HEK293T (cell line): ENCODE results near the gene ZC3H12A.

ENCODE experiments used
- ARNT ChIP-seq: fragments of 450-650 bp; IDR thresholded peaks from 2 replicates; pipeline ENCODE4 v1.6.1; 2017; ENCODE audit warnings: mild to moderate bottlenecking
- BHLHE40 ChIP-seq: fragments of 450-650 bp; IDR thresholded peaks from 2 replicates; pipeline ENCODE4 v1.6.1; 2016; ENCODE audit warnings: mild to moderate bottlenecking, moderate library complexity, borderline replicate concordance
- ELF4 ChIP-seq: fragments of 450-650 bp; IDR thresholded peaks from 2 replicates; pipeline ENCODE4 v1.6.1; 2017; ENCODE audit warnings: antibody characterized with exemption
- FOXA1 ChIP-seq: fragments of 450-650 bp; IDR thresholded peaks from 2 replicates; pipeline ENCODE4 v1.6.1; 2016; ENCODE audit warnings: mild to moderate bottlenecking
- FOXM1 ChIP-seq: fragments of 450-650 bp; IDR thresholded peaks from 2 replicates; pipeline ENCODE4 v1.6.1; 2017; ENCODE audit warnings: mild to moderate bottlenecking, borderline replicate concordance
- HDGF ChIP-seq: fragments of 450-650 bp; IDR thresholded peaks from 2 replicates; pipeline ENCODE4 v1.6.1; 2017; ENCODE audit warnings: antibody characterized with exemption, borderline replicate concordance
- LEF1 ChIP-seq: fragments of 450-650 bp; IDR thresholded peaks from 2 replicates; pipeline ENCODE4 v1.6.1; 2017; ENCODE audit warnings: mild to moderate bottlenecking, borderline replicate concordance
- NFRKB ChIP-seq: fragments of 450-650 bp; IDR thresholded peaks from 2 replicates; pipeline ENCODE4 v1.6.1; 2016; ENCODE audit warnings: mild to moderate bottlenecking, moderate library complexity
- SUZ12 ChIP-seq: fragments of 450-650 bp; IDR thresholded peaks from 2 replicates; pipeline ENCODE4 v1.6.1; 2016; ENCODE audit warnings: mild to moderate bottlenecking

GRCh38 chr1:37476087-37476452 lies 1.7 kb downstream of the ZC3H12A start:
- TF ChIP-seq FOXM1 = no peak
- TF ChIP-seq HDGF = no peak
- TF ChIP-seq SUZ12 = no peak
- no peak for TF ChIP-seq LEF1
- TF ChIP-seq NFRKB = no peak
- TF ChIP-seq BHLHE40 = no peak
- no peak for TF ChIP-seq FOXA1
- TF ChIP-seq ARNT = no peak
- TF ChIP-seq ELF4 = no peak
